CD4-positive, CD25-positive, alpha-beta regulatory T cell (primary cell): ENCODE data around the gene MBD1. TPM values are rescaled to one million over a fixed set of nuclear protein-coding genes. Genes with fewer than 3 reads are reported as not detected.

ENCODE experiments used
- ATAC-seq, 2 donors: fragments of 150-1000 bp; cut with Tn5 transposase; one replicate each; pipeline ENCODE4 v1.10.0; 2021; ENCODE audit warnings: low read depth in 2 of 2, moderate number of reproducible peaks in 2 of 2, moderate library complexity in 1 of 2
- DNase-seq, 3 donors: peaks; one replicate each; pipeline versions ENCODE4 v3.0.0 to v3.0.0-alpha.2; 2012 to 2022; ENCODE audit warnings: mixed read lengths in 1 of 3
- H3K27ac ChIP-seq: one replicate; pipeline ENCODE4 v1.7.0; 2013; ENCODE audit warnings: mild to moderate bottlenecking, low read length; ENCODE audit not compliant: insufficient read depth, poor library complexity, severe bottlenecking
- H3K27me3 ChIP-seq: one replicate; pipeline ENCODE4 v1.7.0; 2013; ENCODE audit warnings: low read length; ENCODE audit not compliant: control insufficient read depth, insufficient read depth
- H3K36me3 ChIP-seq: one replicate; pipeline ENCODE4 v1.7.0; 2013; ENCODE audit warnings: mild to moderate bottlenecking, low read length, moderate library complexity; ENCODE audit not compliant: control insufficient read depth, insufficient read depth
- H3K4me1 ChIP-seq: 2 replicates; pipeline ENCODE4 v1.7.0; 2013; ENCODE audit warnings: mild to moderate bottlenecking, low read length; ENCODE audit not compliant: insufficient read depth, control insufficient read depth, poor library complexity, severe bottlenecking
- H3K4me3 ChIP-seq: one replicate; pipeline ENCODE4 v1.7.0; 2013; ENCODE audit warnings: low read depth, mild to moderate bottlenecking, low read length, moderate library complexity
- H3K9me3 ChIP-seq, 2 experiments: 1 replicate in 1 of 2; 2 replicates in 1 of 2; pipeline ENCODE4 v1.7.0; 2013; ENCODE audit warnings: low read length in 2 of 2, mild to moderate bottlenecking in 1 of 2, moderate library complexity in 1 of 2; ENCODE audit not compliant: control insufficient read depth in 2 of 2
- H3K27ac Mint-ChIP-seq, 3 donors: one replicate each; pipeline ENCODE4 v1.8.0; 2020 to 2022; ENCODE audit warnings: mild to moderate bottlenecking in 3 of 3, mixed read lengths in 3 of 3, moderate library complexity in 2 of 3
- H3K27me3 Mint-ChIP-seq: one replicate; pipeline ENCODE4 v1.8.0; 2022; ENCODE audit warnings: mild to moderate bottlenecking, mixed read lengths
- H3K36me3 Mint-ChIP-seq: one replicate; pipeline ENCODE4 v1.8.0; 2020; ENCODE audit warnings: mixed read lengths
- H3K4me1 Mint-ChIP-seq, 4 donors: one replicate each; pipeline ENCODE4 v1.8.0; 2020 to 2022; ENCODE audit warnings: mixed read lengths in 4 of 4, mild to moderate bottlenecking in 1 of 4
- H3K4me3 Mint-ChIP-seq, 4 donors: one replicate each; pipeline ENCODE4 v1.8.0; 2020 to 2022; ENCODE audit warnings: mild to moderate bottlenecking in 4 of 4, mixed read lengths in 4 of 4, moderate library complexity in 3 of 4
- H3K9me3 Mint-ChIP-seq, 7 donors: one replicate each; pipeline ENCODE4 v1.8.0; 2020 to 2022; ENCODE audit warnings: mixed read lengths in 7 of 7, mild to moderate bottlenecking in 3 of 7, moderate library complexity in 2 of 7
- polyA plus RNA-seq, 4 donors: library from polyadenylated mRNA; unstranded; fragments of 300-500 nt; fragmentation: Illumina TruSeq; gene quantifications; one replicate each; pipeline ENCODE4 v1.2.3, GENCODE V29; 2021
- total RNA-seq: library from RNA; stranded (reverse); gene quantifications from one replicate; pipeline ENCODE4 v1.2.3, GENCODE V29; 2022

MBD1 gene
- total and polyA plus RNA-seq, 5 donors from 2014 or later, result 25.2 to 94.4 (median 28.3) TPM

DNA sequence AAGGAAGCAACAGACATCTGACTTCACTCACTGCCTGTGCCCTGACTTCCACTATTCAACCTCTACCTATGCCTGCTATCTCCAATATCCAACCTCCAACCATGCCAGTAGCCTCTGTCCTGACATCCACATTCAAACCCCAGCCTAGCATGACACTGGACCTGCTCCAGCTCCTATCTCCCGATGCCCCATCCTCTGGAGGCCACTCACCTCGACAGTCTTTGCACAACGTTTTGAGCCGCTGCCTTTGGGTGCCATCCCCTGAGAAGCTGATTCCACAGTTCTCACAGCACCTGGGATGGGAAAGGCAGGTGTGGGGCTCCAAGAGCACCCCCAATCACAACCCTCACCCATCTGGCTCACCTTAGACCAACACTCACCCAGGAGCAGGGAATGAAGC, 4.9 kb downstream of the MBD1 start:
- Histone ChIP-seq H3K36me3 (peaks cover 76% of the 10 kb centered on the region), H3K4me1 (peaks cover 23% of the 10 kb centered on the region), H3K4me3 (no peak overlapping the region), H3K9me3 (no peaks in the 10 kb centered on the region), H3K27ac (no peak overlapping the region), H3K27me3 (no peaks in the 10 kb centered on the region)
- ATAC-seq (no peak), DNase-seq (no peak)
- peak overlapping the region in 1 of 4 donors; percentile 70 for H3K4me3 Mint-ChIP-seq
- peaks cover 10 to 38% (median 25%) of the 10 kb centered on the region in 4 donors for H3K4me1 Mint-ChIP-seq
- peaks cover 38% of the 10 kb centered on the region for H3K36me3 Mint-ChIP-seq
- no peaks in the 10 kb centered on the region for H3K9me3 Mint-ChIP-seq
- no peaks in the 10 kb centered on the region for H3K27me3 Mint-ChIP-seq
- H3K27ac Mint-ChIP-seq, result no peak overlapping the region

DNA sequence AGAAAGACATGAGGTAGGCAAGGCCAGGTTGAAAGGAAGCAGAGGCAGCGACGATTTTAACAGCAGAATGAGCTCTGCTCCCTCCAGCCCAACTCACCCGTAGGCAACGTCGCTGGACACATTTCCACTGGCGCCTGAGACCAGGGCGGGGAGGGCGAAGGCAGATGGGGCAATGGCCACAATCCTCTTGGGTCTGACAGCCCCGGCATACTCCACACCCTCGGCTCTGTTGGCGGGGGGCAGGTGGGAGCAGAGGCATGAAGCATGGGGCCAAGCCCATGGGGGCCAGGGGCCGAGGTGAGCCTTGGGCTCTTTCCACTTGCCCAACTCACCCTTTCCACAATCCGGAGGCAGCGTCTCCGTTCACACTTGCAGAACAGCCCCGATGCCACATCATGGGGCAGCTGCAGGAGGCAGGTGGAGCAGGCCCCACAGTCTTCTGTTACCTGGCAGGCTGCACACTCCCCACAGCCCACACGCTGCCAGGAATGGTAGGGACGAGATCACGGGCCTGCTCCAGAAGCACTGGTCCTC, 5.8 kb downstream of the MBD1 start:
- Histone ChIP-seq H3K36me3 (peaks cover 84% of the 10 kb centered on the region), H3K4me3 (no peak overlapping the region), H3K9me3 (no peaks in the 10 kb centered on the region), H3K27ac (no peak overlapping the region), H3K27me3 (no peaks in the 10 kb centered on the region), H3K4me1 (peaks cover 15% of the 10 kb centered on the region)
- H3K4me3 Mint-ChIP-seq, result peak overlapping the region in 1 of 4 donors; percentile 69
- peaks cover 10 to 30% (median 22%) of the 10 kb centered on the region in 4 donors for H3K4me1 Mint-ChIP-seq
- DNase-seq (no peak), ATAC-seq (no peak)
- no peaks in the 10 kb centered on the region for H3K27me3 Mint-ChIP-seq
- H3K36me3 Mint-ChIP-seq, result peaks cover 38% of the 10 kb centered on the region
- H3K9me3 Mint-ChIP-seq, result no peaks in the 10 kb centered on the region
- no peak overlapping the region for H3K27ac Mint-ChIP-seq

GRCh38 chr18:50274941-50275340, 6.4 kb downstream of the MBD1 start:
- DNase-seq, result no peak
- no peak for ATAC-seq
- Mint-ChIP-seq H3K4me1 (peaks cover 10 to 23% (median 15%) of the 10 kb centered on the region in 4 donors), H3K27me3 (no peaks in the 10 kb centered on the region), H3K9me3 (no peaks in the 10 kb centered on the region), H3K4me3 (peak overlapping the region in 1 of 4 donors; percentile 69), H3K36me3 (peaks cover 43% of the 10 kb centered on the region), H3K27ac (no peak overlapping the region)
- H3K9me3 ChIP-seq, result no peaks in the 10 kb centered on the region
- peaks cover 89% of the 10 kb centered on the region for H3K36me3 ChIP-seq
- H3K27me3 ChIP-seq, result no peaks in the 10 kb centered on the region
- H3K4me3 ChIP-seq, result no peak overlapping the region
- peaks cover 9% of the 10 kb centered on the region for H3K4me1 ChIP-seq
- no peak overlapping the region for H3K27ac ChIP-seq

- Histone ChIP-seq H3K9me3 (no peaks in the 10 kb centered on the region), H3K36me3 (peaks cover 91% of the 10 kb centered on the region), H3K4me1 (peaks cover under 1% of the 10 kb centered on the region), H3K27me3 (no peaks in the 10 kb centered on the region), H3K4me3 (no peak overlapping the region), H3K27ac (no peak overlapping the region)
- no peaks in the 10 kb centered on the region for H3K9me3 Mint-ChIP-seq
- peaks cover 5 to 15% (median 10%) of the 10 kb centered on the region in 4 donors for H3K4me1 Mint-ChIP-seq
- ATAC-seq (no peak), DNase-seq (no peak)
- H3K27me3 Mint-ChIP-seq, result no peaks in the 10 kb centered on the region
- H3K27ac Mint-ChIP-seq, result no peak overlapping the region
- peaks cover 50% of the 10 kb centered on the region for H3K36me3 Mint-ChIP-seq
- peak overlapping the region in 1 of 4 donors; percentile 69 for H3K4me3 Mint-ChIP-seq
Measured at GRCh38 chr18:50274044-50274442, 7.3 kb downstream of the MBD1 start.

GRCh38 chr18:50273203-50274043, 7.9 kb downstream of the MBD1 start:
- Histone ChIP-seq H3K27ac (no peak overlapping the region), H3K9me3 (no peaks in the 10 kb centered on the region), H3K4me1 (peaks cover 3% of the 10 kb centered on the region), H3K4me3 (no peak overlapping the region), H3K36me3 (peaks cover 88% of the 10 kb centered on the region), H3K27me3 (no peaks in the 10 kb centered on the region)
- no peaks in the 10 kb centered on the region for H3K27me3 Mint-ChIP-seq
- H3K27ac Mint-ChIP-seq, result no peak overlapping the region
- peaks cover 51% of the 10 kb centered on the region for H3K36me3 Mint-ChIP-seq
- no peak for ATAC-seq
- no peak for DNase-seq
- H3K9me3 Mint-ChIP-seq, result no peaks in the 10 kb centered on the region
- peaks cover 0 to 14% (median 5%) of the 10 kb centered on the region in 4 donors for H3K4me1 Mint-ChIP-seq
- peak overlapping the region in 1 of 4 donors; percentile 43 for H3K4me3 Mint-ChIP-seq

DNA sequence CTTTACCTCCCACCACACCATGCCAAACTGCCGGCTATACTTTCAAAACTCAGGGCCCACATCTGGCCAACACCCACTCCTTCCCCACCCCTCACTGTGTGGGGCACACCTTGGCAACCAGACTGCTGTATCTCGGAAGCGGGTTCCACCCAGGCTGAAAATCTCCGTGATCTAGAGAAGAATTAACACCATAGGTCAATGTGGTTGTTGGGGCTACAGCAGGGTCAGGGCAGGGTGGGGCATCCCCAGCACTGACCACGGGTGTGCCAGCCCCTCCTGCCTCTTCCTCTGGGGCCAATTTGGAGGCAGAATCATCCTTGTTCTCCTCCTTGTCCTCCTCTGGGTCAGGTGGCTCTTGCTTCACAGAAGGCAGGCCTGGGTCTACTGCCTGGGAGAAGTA, 8.8 kb downstream of the MBD1 start:
- Mint-ChIP-seq H3K27ac (no peak overlapping the region), H3K4me3 (peak overlapping the region in 2 of 4 donors; percentile 17 to 43), H3K9me3 (no peaks in the 10 kb centered on the region), H3K27me3 (no peaks in the 10 kb centered on the region), H3K36me3 (peaks cover 47% of the 10 kb centered on the region), H3K4me1 (peaks cover under 1 to 18% (median 4%) of the 10 kb centered on the region in 4 donors)
- DNase-seq, result no peak
- Histone ChIP-seq H3K27ac (no peak overlapping the region), H3K4me1 (peaks cover 9% of the 10 kb centered on the region), H3K27me3 (no peaks in the 10 kb centered on the region), H3K9me3 (no peaks in the 10 kb centered on the region), H3K36me3 (peaks cover 80% of the 10 kb centered on the region), H3K4me3 (no peak overlapping the region)
- no peak for ATAC-seq

GRCh38 chr18:50268022-50268747, 13.1 kb downstream of the MBD1 start:
- no peaks in the 10 kb centered on the region for H3K9me3 ChIP-seq
- H3K36me3 Mint-ChIP-seq, result peaks cover 20% of the 10 kb centered on the region
- no peaks in the 10 kb centered on the region for H3K27me3 Mint-ChIP-seq
- H3K9me3 Mint-ChIP-seq, result no peaks in the 10 kb centered on the region
- no peaks in the 10 kb centered on the region for H3K27me3 ChIP-seq
- DNase-seq (peak; percentile 64 to 74 (median 67)), ATAC-seq (peak; percentile 67 to 70)
- peaks cover 38% of the 10 kb centered on the region for H3K36me3 ChIP-seq
- peaks cover 26% of the 10 kb centered on the region for H3K4me1 ChIP-seq
- peak overlapping the region; percentile 43 for H3K4me3 ChIP-seq
- H3K27ac Mint-ChIP-seq, result peak overlapping the region in 2 of 3 donors; percentile 38 to 71
- peaks cover 6 to 31% (median 20%) of the 10 kb centered on the region in 4 donors for H3K4me1 Mint-ChIP-seq
- peak overlapping the region; percentile 59 to 83 (median 76) for H3K4me3 Mint-ChIP-seq
- peak overlapping the region; percentile 11 for H3K27ac ChIP-seq
